ENCODE results near the gene DNAJA4. TPM values are rescaled to one million over a fixed set of nuclear protein-coding genes. Genes with fewer than 3 reads are reported as not detected.

Gene DNAJA4
- total and polyA plus RNA-seq, 2 of the 8 experiments (the other 6 are each of a cell fraction or from before 2014, with no cell fraction given), result 3.6 to 6.2 TPM

DNA sequence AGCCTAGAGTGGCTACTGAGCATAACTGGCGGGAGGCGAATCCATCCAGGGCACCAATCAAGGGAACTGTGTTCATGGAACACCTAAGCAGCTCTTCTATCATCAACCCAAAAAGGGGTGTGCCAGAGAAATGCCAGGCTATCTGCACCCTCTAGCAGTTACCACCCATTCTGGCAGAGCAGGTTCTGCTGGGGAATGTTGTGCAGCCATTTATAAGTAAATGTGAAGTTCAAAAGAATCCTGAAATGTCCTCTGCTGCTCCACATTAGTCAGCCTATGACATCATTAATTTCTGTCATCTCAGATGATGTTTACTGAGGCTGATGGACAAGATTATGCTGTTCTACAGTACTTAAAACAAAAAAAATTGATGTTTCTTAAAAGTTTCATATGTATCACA, 27.3 kb downstream of the DNAJA4 start (continued):
- TF ChIP-seq, protein P1, sequence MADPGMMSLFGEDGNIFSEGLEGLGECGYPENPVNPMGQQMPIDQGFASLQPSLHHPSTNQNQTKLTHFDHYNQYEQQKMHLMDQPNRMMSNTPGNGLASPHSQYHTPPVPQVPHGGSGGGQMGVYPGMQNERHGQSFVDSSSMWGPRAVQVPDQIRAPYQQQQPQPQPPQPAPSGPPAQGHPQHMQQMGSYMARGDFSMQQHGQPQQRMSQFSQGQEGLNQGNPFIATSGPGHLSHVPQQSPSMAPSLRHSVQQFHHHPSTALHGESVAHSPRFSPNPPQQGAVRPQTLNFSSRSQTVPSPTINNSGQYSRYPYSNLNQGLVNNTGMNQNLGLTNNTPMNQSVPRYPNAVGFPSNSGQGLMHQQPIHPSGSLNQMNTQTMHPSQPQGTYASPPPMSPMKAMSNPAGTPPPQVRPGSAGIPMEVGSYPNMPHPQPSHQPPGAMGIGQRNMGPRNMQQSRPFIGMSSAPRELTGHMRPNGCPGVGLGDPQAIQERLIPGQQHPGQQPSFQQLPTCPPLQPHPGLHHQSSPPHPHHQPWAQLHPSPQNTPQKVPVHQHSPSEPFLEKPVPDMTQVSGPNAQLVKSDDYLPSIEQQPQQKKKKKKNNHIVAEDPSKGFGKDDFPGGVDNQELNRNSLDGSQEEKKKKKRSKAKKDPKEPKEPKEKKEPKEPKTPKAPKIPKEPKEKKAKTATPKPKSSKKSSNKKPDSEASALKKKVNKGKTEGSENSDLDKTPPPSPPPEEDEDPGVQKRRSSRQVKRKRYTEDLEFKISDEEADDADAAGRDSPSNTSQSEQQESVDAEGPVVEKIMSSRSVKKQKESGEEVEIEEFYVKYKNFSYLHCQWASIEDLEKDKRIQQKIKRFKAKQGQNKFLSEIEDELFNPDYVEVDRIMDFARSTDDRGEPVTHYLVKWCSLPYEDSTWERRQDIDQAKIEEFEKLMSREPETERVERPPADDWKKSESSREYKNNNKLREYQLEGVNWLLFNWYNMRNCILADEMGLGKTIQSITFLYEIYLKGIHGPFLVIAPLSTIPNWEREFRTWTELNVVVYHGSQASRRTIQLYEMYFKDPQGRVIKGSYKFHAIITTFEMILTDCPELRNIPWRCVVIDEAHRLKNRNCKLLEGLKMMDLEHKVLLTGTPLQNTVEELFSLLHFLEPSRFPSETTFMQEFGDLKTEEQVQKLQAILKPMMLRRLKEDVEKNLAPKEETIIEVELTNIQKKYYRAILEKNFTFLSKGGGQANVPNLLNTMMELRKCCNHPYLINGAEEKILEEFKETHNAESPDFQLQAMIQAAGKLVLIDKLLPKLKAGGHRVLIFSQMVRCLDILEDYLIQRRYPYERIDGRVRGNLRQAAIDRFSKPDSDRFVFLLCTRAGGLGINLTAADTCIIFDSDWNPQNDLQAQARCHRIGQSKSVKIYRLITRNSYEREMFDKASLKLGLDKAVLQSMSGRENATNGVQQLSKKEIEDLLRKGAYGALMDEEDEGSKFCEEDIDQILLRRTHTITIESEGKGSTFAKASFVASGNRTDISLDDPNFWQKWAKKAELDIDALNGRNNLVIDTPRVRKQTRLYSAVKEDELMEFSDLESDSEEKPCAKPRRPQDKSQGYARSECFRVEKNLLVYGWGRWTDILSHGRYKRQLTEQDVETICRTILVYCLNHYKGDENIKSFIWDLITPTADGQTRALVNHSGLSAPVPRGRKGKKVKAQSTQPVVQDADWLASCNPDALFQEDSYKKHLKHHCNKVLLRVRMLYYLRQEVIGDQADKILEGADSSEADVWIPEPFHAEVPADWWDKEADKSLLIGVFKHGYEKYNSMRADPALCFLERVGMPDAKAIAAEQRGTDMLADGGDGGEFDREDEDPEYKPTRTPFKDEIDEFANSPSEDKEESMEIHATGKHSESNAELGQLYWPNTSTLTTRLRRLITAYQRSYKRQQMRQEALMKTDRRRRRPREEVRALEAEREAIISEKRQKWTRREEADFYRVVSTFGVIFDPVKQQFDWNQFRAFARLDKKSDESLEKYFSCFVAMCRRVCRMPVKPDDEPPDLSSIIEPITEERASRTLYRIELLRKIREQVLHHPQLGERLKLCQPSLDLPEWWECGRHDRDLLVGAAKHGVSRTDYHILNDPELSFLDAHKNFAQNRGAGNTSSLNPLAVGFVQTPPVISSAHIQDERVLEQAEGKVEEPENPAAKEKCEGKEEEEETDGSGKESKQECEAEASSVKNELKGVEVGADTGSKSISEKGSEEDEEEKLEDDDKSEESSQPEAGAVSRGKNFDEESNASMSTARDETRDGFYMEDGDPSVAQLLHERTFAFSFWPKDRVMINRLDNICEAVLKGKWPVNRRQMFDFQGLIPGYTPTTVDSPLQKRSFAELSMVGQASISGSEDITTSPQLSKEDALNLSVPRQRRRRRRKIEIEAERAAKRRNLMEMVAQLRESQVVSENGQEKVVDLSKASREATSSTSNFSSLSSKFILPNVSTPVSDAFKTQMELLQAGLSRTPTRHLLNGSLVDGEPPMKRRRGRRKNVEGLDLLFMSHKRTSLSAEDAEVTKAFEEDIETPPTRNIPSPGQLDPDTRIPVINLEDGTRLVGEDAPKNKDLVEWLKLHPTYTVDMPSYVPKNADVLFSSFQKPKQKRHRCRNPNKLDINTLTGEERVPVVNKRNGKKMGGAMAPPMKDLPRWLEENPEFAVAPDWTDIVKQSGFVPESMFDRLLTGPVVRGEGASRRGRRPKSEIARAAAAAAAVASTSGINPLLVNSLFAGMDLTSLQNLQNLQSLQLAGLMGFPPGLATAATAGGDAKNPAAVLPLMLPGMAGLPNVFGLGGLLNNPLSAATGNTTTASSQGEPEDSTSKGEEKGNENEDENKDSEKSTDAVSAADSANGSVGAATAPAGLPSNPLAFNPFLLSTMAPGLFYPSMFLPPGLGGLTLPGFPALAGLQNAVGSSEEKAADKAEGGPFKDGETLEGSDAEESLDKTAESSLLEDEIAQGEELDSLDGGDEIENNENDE (IDR thresholded peaks at IDR 0.05; ENCODE audit: insufficient replicate concordance, low read length), result no peak
- TF ChIP-seq RBBP5 (IDR thresholded peaks at IDR 0.05; ENCODE audit: borderline replicate concordance, low read depth, low read length) (no peak), CEBPB (IDR thresholded peaks at IDR 0.05; ENCODE audit: low read depth, low read length) (no peak), BCL11A (IDR thresholded peaks at IDR 0.05; ENCODE audit: low read depth in 2 of 2, low read length in 2 of 2) (no peak), SAP30 (IDR thresholded peaks at IDR 0.05; ENCODE audit: insufficient read depth, insufficient replicate concordance, low read length) (no peak)
